HG03039 (cell line): Measurements from ENCODE around the gene PAPPA2.

Experiments
- ATAC-seq: cut with Tn5 transposase; IDR thresholded peaks from one replicate; pipeline ENCODE4 v1.9.1; 2021; ENCODE audit warnings: mild to moderate bottlenecking, moderate library complexity; ENCODE audit not compliant: unreplicated experiment

Gene PAPPA2

GRCh38 chr1:176691251-176692228 lies 228.6 kb downstream of the PAPPA2 start:
- no peak for ATAC-seq

- no peak for ATAC-seq
Observed at GRCh38 chr1:176692431-176692830, 229.5 kb downstream of the PAPPA2 start.

GRCh38 chr1:176692988-176693696 lies 230.2 kb downstream of the PAPPA2 start:
- no peak for ATAC-seq

GRCh38 chr1:176693697-176694329 lies 230.8 kb downstream of the PAPPA2 start:
- no peak for ATAC-seq

GRCh38 chr1:176694713-176695112 lies 231.7 kb downstream of the PAPPA2 start:
- no peak for ATAC-seq

- ATAC-seq, result no peak
Observed at GRCh38 chr1:176696109-176696508, 233.1 kb downstream of the PAPPA2 start.

GRCh38 chr1:176696689-176697088 lies 233.7 kb downstream of the PAPPA2 start:
- ATAC-seq, result no peak

GRCh38 chr1:176699821-176700220 lies 236.8 kb downstream of the PAPPA2 start:
- no peak for ATAC-seq

- no peak for ATAC-seq
Observed at GRCh38 chr1:176701151-176701866, 238.3 kb downstream of the PAPPA2 start.

GRCh38 chr1:176702901-176703300 lies 239.9 kb downstream of the PAPPA2 start:
- ATAC-seq, result no peak

- ATAC-seq, result no peak
Observed at GRCh38 chr1:176705585-176705984, 242.6 kb downstream of the PAPPA2 start.

- no peak for ATAC-seq
Observed at GRCh38 chr1:176717066-176717750, 254.2 kb downstream of the PAPPA2 start.

GRCh38 chr1:176719447-176719846 lies 256.5 kb downstream of the PAPPA2 start:
- no peak for ATAC-seq

- no peak for ATAC-seq
Observed at GRCh38 chr1:176720838-176721237, 257.9 kb downstream of the PAPPA2 start.

- ATAC-seq, result peak; percentile 79
Observed at GRCh38 chr1:176733661-176734060, 270.7 kb downstream of the PAPPA2 start.

- ATAC-seq, result no peak
Observed at GRCh38 chr1:176735201-176735600, 272.2 kb downstream of the PAPPA2 start.

GRCh38 chr1:176736015-176736414 lies 273.0 kb downstream of the PAPPA2 start:
- no peak for ATAC-seq

GRCh38 chr1:176741181-176741580 lies 278.2 kb downstream of the PAPPA2 start:
- no peak for ATAC-seq

GRCh38 chr1:176742322-176742721 lies 279.3 kb downstream of the PAPPA2 start:
- ATAC-seq, result no peak

- ATAC-seq, result no peak
Observed at GRCh38 chr1:176744142-176744541, 281.2 kb downstream of the PAPPA2 start.
